NB4 (cell line): ENCODE results near the gene KIF13A.

Source experiments
- DNase-seq: peaks from one replicate; pipeline ENCODE4 v3.0.0; 2010; ENCODE audit warnings: low read depth
- H3K4me3 ChIP-seq: one replicate; pipeline ENCODE4 v1.5.1; 2011; ENCODE audit warnings: mild to moderate bottlenecking, low read depth, low read length, moderate library complexity
- CTCF ChIP-seq: IDR thresholded peaks from one replicate; pipeline ENCODE4 v1.5.1; 2012; ENCODE audit warnings: low read depth, low read length
- MAX ChIP-seq: IDR thresholded peaks from 2 replicates; pipeline ENCODE4 v1.6.1; 2011; ENCODE audit warnings: low read depth, low read length
- MYC ChIP-seq: IDR thresholded peaks from 2 replicates; pipeline ENCODE4 v1.6.1; 2011; ENCODE audit warnings: low read depth, low read length
- POLR2A ChIP-seq: IDR thresholded peaks from 2 replicates; pipeline ENCODE4 v1.6.1; 2011; ENCODE audit warnings: mild to moderate bottlenecking; ENCODE audit not compliant: insufficient read length; ENCODE audit errors: extremely low read depth

Gene KIF13A

GRCh38 chr6:17905611-17906592 lies 81.5 kb downstream of the KIF13A start:
- no peak for DNase-seq
- TF ChIP-seq MAX (no peak), CTCF (no peak), POLR2A (no peak), MYC (no peak)

GRCh38 chr6:17904491-17905120 lies 82.8 kb downstream of the KIF13A start:
- H3K4me3 ChIP-seq: no peak overlapping the region
- no peak for DNase-seq
- TF ChIP-seq CTCF: no peak
- no peak for TF ChIP-seq MYC
- no peak for TF ChIP-seq MAX
- TF ChIP-seq POLR2A: no peak

More at GRCh38 chr6:17905611-17906592, 81.5 kb downstream of the KIF13A start:
- H3K4me3 ChIP-seq: no peak overlapping the region

- H3K4me3 ChIP-seq: no peak overlapping the region
- TF ChIP-seq CTCF (no peak), MAX (no peak), POLR2A (no peak), MYC (no peak)
- no peak for DNase-seq
Measured at GRCh38 chr6:17902974-17903373, 84.5 kb downstream of the KIF13A start.

- TF ChIP-seq CTCF: no peak
- TF ChIP-seq MYC: no peak
- TF ChIP-seq MAX: no peak
- TF ChIP-seq POLR2A: no peak
- H3K4me3 ChIP-seq: no peak overlapping the region
- no peak for DNase-seq
Measured at GRCh38 chr6:17901493-17901892, 85.9 kb downstream of the KIF13A start.

- no peak for DNase-seq
- no peak overlapping the region for H3K4me3 ChIP-seq
- TF ChIP-seq POLR2A (no peak), MYC (no peak), CTCF (no peak), MAX (no peak)
Measured at GRCh38 chr6:17900011-17900410, 87.4 kb downstream of the KIF13A start.
